OCI-LY1 (cell line): Measurements from ENCODE around the gene PRCD.

Source experiments
- EZH2 ChIP-seq: fragments of 200-600 bp; sonication (generic), shearing (Covaris generic); IDR thresholded peaks from 2 replicates; pipeline ENCODE4 v1.8.0; 2017; ENCODE audit warnings: borderline replicate concordance, mixed run types, mild to moderate bottlenecking, antibody characterized with exemption, low read length, moderate library complexity, mixed read lengths
- TF ChIP-seq, protein P1 (sequence below): fragments of 200-600 bp; sonication (generic), shearing (Covaris generic); IDR thresholded peaks from 2 replicates; pipeline ENCODE4 v1.5.1; 2017; ENCODE audit warnings: mild to moderate bottlenecking, antibody characterized with exemption, low read length, moderate library complexity, mixed read lengths

DNA sequence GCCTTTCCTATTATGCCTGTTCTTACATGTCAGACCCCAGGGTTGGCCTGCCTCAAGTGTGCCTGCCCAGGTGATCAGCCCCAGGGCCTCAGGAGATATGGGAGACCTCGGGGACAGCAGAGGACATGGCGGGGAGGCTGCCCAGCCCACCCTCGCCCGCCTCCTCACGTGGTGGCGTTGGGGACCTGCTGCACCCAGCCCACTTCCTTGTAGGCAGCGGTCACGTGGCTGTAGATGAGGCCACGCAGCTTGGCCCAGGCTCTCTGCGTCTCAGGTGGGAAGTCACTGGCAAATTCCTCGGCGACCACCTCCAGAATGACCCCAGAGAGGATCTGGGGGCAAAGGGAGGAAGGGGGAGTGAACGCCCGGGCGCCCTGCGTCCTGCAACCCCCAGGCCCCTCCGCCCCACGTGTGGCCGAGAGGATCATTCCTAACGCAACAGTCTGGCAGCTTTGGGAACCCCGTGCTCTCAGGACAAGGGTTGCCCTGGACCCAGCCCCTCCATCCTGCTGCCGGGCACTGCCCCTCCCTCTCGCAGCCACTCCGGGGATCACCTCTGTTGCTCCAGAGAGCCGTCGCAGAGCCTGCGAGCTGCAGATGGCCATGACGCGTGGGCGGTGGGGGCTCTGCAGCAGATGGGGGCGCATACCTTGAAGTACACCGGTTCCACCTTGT lies 8.9 kb upstream of the PRCD start:
- TF ChIP-seq, protein P1, sequence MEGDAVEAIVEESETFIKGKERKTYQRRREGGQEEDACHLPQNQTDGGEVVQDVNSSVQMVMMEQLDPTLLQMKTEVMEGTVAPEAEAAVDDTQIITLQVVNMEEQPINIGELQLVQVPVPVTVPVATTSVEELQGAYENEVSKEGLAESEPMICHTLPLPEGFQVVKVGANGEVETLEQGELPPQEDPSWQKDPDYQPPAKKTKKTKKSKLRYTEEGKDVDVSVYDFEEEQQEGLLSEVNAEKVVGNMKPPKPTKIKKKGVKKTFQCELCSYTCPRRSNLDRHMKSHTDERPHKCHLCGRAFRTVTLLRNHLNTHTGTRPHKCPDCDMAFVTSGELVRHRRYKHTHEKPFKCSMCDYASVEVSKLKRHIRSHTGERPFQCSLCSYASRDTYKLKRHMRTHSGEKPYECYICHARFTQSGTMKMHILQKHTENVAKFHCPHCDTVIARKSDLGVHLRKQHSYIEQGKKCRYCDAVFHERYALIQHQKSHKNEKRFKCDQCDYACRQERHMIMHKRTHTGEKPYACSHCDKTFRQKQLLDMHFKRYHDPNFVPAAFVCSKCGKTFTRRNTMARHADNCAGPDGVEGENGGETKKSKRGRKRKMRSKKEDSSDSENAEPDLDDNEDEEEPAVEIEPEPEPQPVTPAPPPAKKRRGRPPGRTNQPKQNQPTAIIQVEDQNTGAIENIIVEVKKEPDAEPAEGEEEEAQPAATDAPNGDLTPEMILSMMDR: no peak
- no peak for TF ChIP-seq EZH2
